Measurements from ENCODE around the gene DTYMK. TPM values are rescaled to one million over a fixed set of nuclear protein-coding genes. Genes with fewer than 3 reads are reported as not detected.

DTYMK gene
- total and polyA plus RNA-seq, 10 of the 15 experiments (the other 5 are each of a cell fraction or from before 2014, with no cell fraction given): 7.0 to 220 (median 59.3) TPM

- 66% methylated on average over 2 of the region's 2 CpGs for WGBS (ENCODE audit: insufficient coverage, insufficient replicate concordance, low lambda C conversion rate, missing lambda C conversion rate)
- Histone ChIP-seq H3K36me3 (ENCODE audit: control insufficient read depth in 2 of 2, insufficient read depth in 2 of 2, low read length in 1 of 2) (peaks cover 2 to 5% of the 10 kb centered on the region in 2 experiments; a peak in 1 of 4 replicates), H3K9me3 (replicated peaks; ENCODE audit: control insufficient read depth, insufficient read depth, low read length) (no peaks in the 10 kb centered on the region; the same call in 1 of the 3 replicates), H3K27ac (ENCODE audit: control insufficient read depth, insufficient read depth) (no peak overlapping the region), H4K20me1 (ENCODE audit: control insufficient read depth, insufficient read depth) (no peaks in the 10 kb centered on the region), H3K4me3 (no peak overlapping the region), H3K27me3 (replicated peaks in 1 of 2; ENCODE audit: control insufficient read depth in 2 of 2, insufficient read depth in 2 of 2, low read length in 1 of 2) (no peaks in the 10 kb centered on the region), H2AFZ (ENCODE audit: control insufficient read depth, low read depth, low read length) (no peak overlapping the region), H3K4me1 (ENCODE audit: control insufficient read depth, insufficient read depth, low read length) (peaks cover 4% of the 10 kb centered on the region), H3K4me2 (ENCODE audit: control insufficient read depth, insufficient read depth) (peak overlapping the region; percentile 38; the same call in 1 of the 2 replicates), H3K79me2 (ENCODE audit: control insufficient read depth, insufficient read depth, low read length) (peaks cover 61% of the 10 kb centered on the region), H3K9ac (ENCODE audit: control insufficient read depth, insufficient read depth, low read length) (no peak overlapping the region)
- ATAC-seq: no peak
- DNase-seq (ENCODE audit: low read depth, low spot score): no peak
- POLR2A ChIA-PET: no interaction called here
- TF ChIP-seq POLR2AphosphoS2 (IDR thresholded peaks at IDR 0.05; ENCODE audit: low read depth, low read length): no peak
- TF ChIP-seq NR2F1 (conservative IDR thresholded peaks at IDR 0.05): peak; percentile 55; the same call in 1 of the 2 replicates
- no peak for TF ChIP-seq CHD2 (IDR thresholded peaks at IDR 0.05; ENCODE audit: borderline replicate concordance, low read depth, low read length)
- BruUV-seq (replicated peaks): no TSS peak
- intact Hi-C loops (cut with micrococcal nuclease; ENCODE audit: unreplicated experiment): no loop called here
- CTCF ChIA-PET: interaction anchor here (1.1 kb wide), 1 partner anchor 237 kb away, joined by 3 read pairs; no protein-coding TSS in a partner anchor
- FAIRE-seq: no peak
- RAD21 ChIA-PET (ENCODE audit: unreplicated experiment): no interaction called here
- SMC1A ChIA-PET (ENCODE audit: uncharacterized antibody, unreplicated experiment): interaction anchor here (0.7 to 2.6 kb wide), 2 partner anchors 17 to 200 kb away, joined by 3 to 6 read pairs; no protein-coding TSS in a partner anchor
- in situ Hi-C loops (cut with MboI): no loop called here
Observed at GRCh38 chr2:241641631-241642030, 45.0 kb downstream of the DTYMK start.

- DNase-seq (ENCODE audit: low read depth, low spot score) (no peak), ATAC-seq (no peak), FAIRE-seq (no peak)
- Histone ChIP-seq H3K9me3 (replicated peaks; ENCODE audit: control insufficient read depth, insufficient read depth, low read length) (no peaks in the 10 kb centered on the region; the same call in 1 of the 3 replicates), H3K4me3 (no peak overlapping the region), H4K20me1 (ENCODE audit: control insufficient read depth, insufficient read depth) (no peaks in the 10 kb centered on the region), H3K4me2 (ENCODE audit: control insufficient read depth, insufficient read depth) (no peak overlapping the region), H3K9ac (ENCODE audit: control insufficient read depth, insufficient read depth, low read length) (no peak overlapping the region), H3K27ac (ENCODE audit: control insufficient read depth, insufficient read depth) (no peak overlapping the region), H3K36me3 (ENCODE audit: control insufficient read depth in 2 of 2, insufficient read depth in 2 of 2, low read length in 1 of 2) (peaks cover 2 to 3% of the 10 kb centered on the region in 2 experiments; a peak in 1 of 4 replicates), H2AFZ (ENCODE audit: control insufficient read depth, low read depth, low read length) (no peak overlapping the region), H3K27me3 (replicated peaks in 1 of 2; ENCODE audit: control insufficient read depth in 2 of 2, insufficient read depth in 2 of 2, low read length in 1 of 2) (no peaks in the 10 kb centered on the region), H3K79me2 (ENCODE audit: control insufficient read depth, insufficient read depth, low read length) (peaks cover 70% of the 10 kb centered on the region), H3K4me1 (ENCODE audit: control insufficient read depth, insufficient read depth, low read length) (peaks cover 8% of the 10 kb centered on the region)
- intact Hi-C loops (cut with micrococcal nuclease; ENCODE audit: unreplicated experiment): no loop called here
- SMC1A ChIA-PET (ENCODE audit: uncharacterized antibody, unreplicated experiment): interaction anchor here (1.0 kb wide), 1 partner anchor 9 kb away, joined by 3 read pairs; no protein-coding TSS in a partner anchor
- WGBS (ENCODE audit: insufficient coverage, insufficient replicate concordance, low lambda C conversion rate, missing lambda C conversion rate): 97% methylated on average over 8 of the region's 8 CpGs
- in situ Hi-C loops (cut with MboI): no loop called here
- TF ChIP-seq PKNOX1 (IDR thresholded peaks at IDR 0.05) (peak; percentile 45; the same call in 1 of the 2 replicates), BACH1 (IDR thresholded peaks at IDR 0.05; ENCODE audit: borderline replicate concordance) (no peak)
- CTCF ChIA-PET: no interaction called here
- BruUV-seq (replicated peaks): no TSS peak
- POLR2A ChIA-PET: interaction anchor here (0.6 kb wide), 1 partner anchor 62 kb away, joined by 3 read pairs; no protein-coding TSS in a partner anchor
- RAD21 ChIA-PET (ENCODE audit: unreplicated experiment): no interaction called here
Observed at GRCh38 chr2:241640165-241640795, 46.3 kb downstream of the DTYMK start.

All from GM12878 (cell line).